Ascending aorta (tissue), 2 donors: ENCODE measurements around the gene YJU2. TPM values are rescaled to one million over a fixed set of nuclear protein-coding genes. Genes with fewer than 3 reads are reported as not detected.

ENCODE experiments used
- DNase-seq, 2 donors: peaks; one replicate each; pipeline ENCODE4 v3.0.0-alpha.2; 2019; ENCODE audit warnings: low spot score in 2 of 2
- H3K27ac ChIP-seq, 2 donors: fragments of 200-600 bp; sonication (generic); one replicate each; pipeline ENCODE4 v1.5.1; 2016 to 2017; ENCODE audit warnings: mild to moderate bottlenecking in 1 of 2
- H3K27me3 ChIP-seq: fragments of 200-600 bp; sonication (generic); one replicate; pipeline ENCODE4 v1.5.1; 2017
- H3K36me3 ChIP-seq, 2 donors: fragments of 200-600 bp; sonication (generic); one replicate each; pipeline ENCODE4 v1.5.1; 2016
- H3K4me1 ChIP-seq, 2 donors: fragments of 200-600 bp; sonication (generic); one replicate each; pipeline ENCODE4 v1.5.1; 2016 to 2017; ENCODE audit warnings: mild to moderate bottlenecking in 1 of 2
- H3K4me3 ChIP-seq, 2 donors: fragments of 200-600 bp; sonication (generic); one replicate each; pipeline ENCODE4 v1.5.1; 2016 to 2017; ENCODE audit warnings: mild to moderate bottlenecking in 1 of 2
- H3K9me3 ChIP-seq, 2 donors: fragments of 200-600 bp; sonication (generic); one replicate each; pipeline ENCODE4 v1.5.1; 2016
- CTCF ChIP-seq, 3 experiments: fragments of 200-600 bp in 2 of 3; fragments of 450-650 bp in 1 of 3; sonication (generic) in 2 of 3; IDR thresholded peaks; one replicate each; pipeline ENCODE4 v1.5.1; 2016 to 2019; ENCODE audit warnings: antibody characterized with exemption in 3 of 3, mild to moderate bottlenecking in 1 of 3, moderate library complexity in 1 of 3
- intact Hi-C: fragments of 100-400 bp; cut with DNase I; formaldehyde crosslinking; loops from one replicate; pipeline ENCODE4 v1.15.1; 2023
- total RNA-seq: library from RNA; depleted of rRNA; stranded (reverse); fragments of >200 nt; gene quantifications from one replicate; pipeline ENCODE4 v1.1.0, GENCODE V29; 2016

Gene YJU2
- total RNA-seq, 1 donor from 2014 or later, result 64.6 TPM

GRCh38 chr19:4264812-4265211, 17.9 kb downstream of the YJU2 start:
- Histone ChIP-seq H3K27ac (no peak overlapping the region), H3K36me3 (peaks cover 68 to 75% of the 10 kb centered on the region in 2 donors), H3K4me1 (no peaks in the 10 kb centered on the region), H3K27me3 (no peaks in the 10 kb centered on the region), H3K4me3 (no peak overlapping the region), H3K9me3 (no peaks in the 10 kb centered on the region)
- no peak for TF ChIP-seq CTCF (IDR thresholded peaks at IDR 0.05)
- intact Hi-C loops, result loop anchor here (5.0 kb wide), 1 partner anchor 87 kb away; no protein-coding TSS in a partner anchor
- DNase-seq, result no peak

- no peaks in the 10 kb centered on the region for H3K4me1 ChIP-seq
- DNase-seq, result no peak
- H3K4me3 ChIP-seq, result no peak overlapping the region
- no peak overlapping the region for H3K27ac ChIP-seq
- H3K27me3 ChIP-seq, result no peaks in the 10 kb centered on the region
- no peak for TF ChIP-seq CTCF (IDR thresholded peaks at IDR 0.05)
- H3K9me3 ChIP-seq, result no peaks in the 10 kb centered on the region
- intact Hi-C loops, result loop anchor here (5.0 kb wide), 1 partner anchor 86 kb away; no protein-coding TSS in a partner anchor
- H3K36me3 ChIP-seq, result peaks cover 52 to 70% of the 10 kb centered on the region in 2 donors
Measured at GRCh38 chr19:4266253-4267000, 19.5 kb downstream of the YJU2 start.

GRCh38 chr19:4267101-4267900, 20.4 kb downstream of the YJU2 start:
- H3K4me3 ChIP-seq, result no peak overlapping the region
- intact Hi-C loops, result loop anchor here (5.0 kb wide), 1 partner anchor 85 kb away; no protein-coding TSS in a partner anchor
- DNase-seq, result peak in 1 of 2 donors; percentile 69
- peak; percentile 77 to 91 (median 79) for TF ChIP-seq CTCF (IDR thresholded peaks at IDR 0.05)
- no peaks in the 10 kb centered on the region for H3K9me3 ChIP-seq
- no peak overlapping the region for H3K27ac ChIP-seq
- H3K36me3 ChIP-seq, result peaks cover 43 to 69% of the 10 kb centered on the region in 2 donors
- no peaks in the 10 kb centered on the region for H3K27me3 ChIP-seq
- no peaks in the 10 kb centered on the region for H3K4me1 ChIP-seq

GRCh38 chr19:4267901-4268815, 21.3 kb downstream of the YJU2 start:
- no peaks in the 10 kb centered on the region for H3K9me3 ChIP-seq
- no peak overlapping the region for H3K27ac ChIP-seq
- intact Hi-C loops, result loop anchor here (2.0 to 5.0 kb wide), 2 partner anchors 84 to 133 kb away; partner anchors contain the start of gene SH3GL1
- H3K4me1 ChIP-seq, result no peaks in the 10 kb centered on the region
- DNase-seq, result no peak
- no peak overlapping the region for H3K4me3 ChIP-seq
- H3K36me3 ChIP-seq, result peaks cover 36 to 61% of the 10 kb centered on the region in 2 donors
- TF ChIP-seq CTCF (IDR thresholded peaks at IDR 0.05), result no peak
- no peaks in the 10 kb centered on the region for H3K27me3 ChIP-seq
